HG02759 (cell line): ENCODE data around the gene ALPP.
"Not testable (repeated sequence)": the region's sequence is repeated elsewhere in the genome, so short reads cannot be mapped to it uniquely, and the experiment has no call there.

Source experiments
- ATAC-seq: cut with Tn5 transposase; IDR thresholded peaks from one replicate; pipeline ENCODE4 v1.9.1; 2021; ENCODE audit warnings: mild to moderate bottlenecking, moderate library complexity; ENCODE audit not compliant: unreplicated experiment

Gene ALPP

DNA sequence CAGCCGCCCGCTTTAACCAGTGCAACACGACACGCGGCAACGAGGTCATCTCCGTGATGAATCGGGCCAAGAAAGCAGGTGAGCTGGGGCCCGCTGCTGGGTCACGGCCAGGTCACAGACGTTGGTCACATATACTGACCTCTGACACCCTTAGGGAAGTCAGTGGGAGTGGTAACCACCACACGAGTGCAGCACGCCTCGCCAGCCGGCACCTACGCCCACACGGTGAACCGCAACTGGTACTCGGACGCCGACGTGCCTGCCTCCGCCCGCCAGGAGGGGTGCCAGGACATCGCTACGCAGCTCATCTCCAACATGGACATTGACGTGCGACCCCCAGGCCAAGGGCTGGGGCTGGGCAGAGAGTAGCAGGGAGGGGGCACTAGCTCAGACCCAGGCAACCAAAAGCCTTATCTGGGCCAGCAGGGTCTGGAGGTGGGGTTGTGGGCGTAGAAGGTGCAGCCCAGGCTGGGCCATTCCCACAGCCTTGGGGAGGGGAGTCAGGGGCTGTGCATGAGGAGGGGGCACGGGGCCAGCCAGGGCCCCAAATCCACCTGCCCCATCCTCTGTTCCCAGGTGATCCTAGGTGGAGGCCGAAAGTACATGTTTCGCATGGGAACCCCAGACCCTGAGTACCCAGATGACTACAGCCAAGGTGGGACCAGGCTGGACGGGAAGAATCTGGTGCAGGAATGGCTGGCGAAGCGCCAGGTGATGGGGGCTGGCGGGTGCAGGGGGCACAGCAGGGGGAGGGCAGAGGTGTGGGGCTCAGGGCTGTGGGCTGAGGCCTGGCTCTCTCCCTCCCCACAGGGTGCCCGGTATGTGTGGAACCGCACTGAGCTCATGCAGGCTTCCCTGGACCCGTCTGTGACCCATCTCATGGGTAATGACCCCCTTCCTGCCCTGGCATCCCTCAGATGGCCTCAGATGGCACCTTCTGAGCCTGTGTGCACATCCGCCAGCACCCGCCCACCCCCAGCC is 1.3 kb downstream of the ALPP start:
- not testable (repeated sequence) for ATAC-seq

GRCh38 chr2:232381204-232382031 is 2.9 kb downstream of the ALPP start:
- ATAC-seq, result not testable (repeated sequence)

DNA sequence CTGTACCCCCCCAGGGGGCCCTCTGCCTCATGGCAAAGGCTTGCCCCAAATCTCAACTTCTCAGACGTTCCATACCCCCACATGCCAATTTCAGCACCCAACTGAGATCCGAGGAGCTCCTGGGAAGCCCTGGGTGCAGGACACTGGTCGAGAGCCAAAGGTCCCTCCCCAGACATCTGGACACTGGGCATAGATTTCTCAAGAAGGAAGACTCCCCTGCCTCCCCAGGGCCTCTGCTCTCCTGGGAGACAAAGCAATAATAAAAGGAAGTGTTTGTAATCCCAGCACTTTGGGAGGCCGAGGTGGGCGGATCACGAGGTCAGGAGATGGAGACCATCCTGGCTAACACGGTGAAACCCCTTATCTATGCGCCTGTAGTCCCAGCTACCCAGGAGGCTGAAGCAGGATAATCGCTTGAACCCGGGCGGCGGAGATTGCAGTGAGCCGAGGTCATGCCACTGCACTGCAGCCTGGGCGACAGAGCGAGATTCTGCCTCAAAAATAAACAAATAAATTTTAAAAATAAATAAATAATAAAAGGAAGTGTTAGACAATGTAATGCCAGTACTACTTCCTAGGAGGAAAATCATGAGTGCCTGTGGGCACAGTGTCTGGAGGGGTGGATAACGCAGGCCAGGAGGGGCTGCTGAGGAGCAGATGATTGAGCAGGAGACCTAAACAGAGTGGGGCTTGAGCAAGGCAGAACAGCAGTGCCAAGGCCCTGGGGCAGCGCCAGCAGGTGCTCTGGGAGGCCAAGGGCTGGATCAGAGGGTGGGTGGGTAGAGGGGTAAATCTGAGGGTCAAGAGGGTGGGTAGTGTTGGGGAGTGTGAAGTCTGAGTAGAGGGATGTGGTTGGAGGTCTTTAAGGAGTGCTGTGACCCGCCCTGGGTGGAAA is 4.0 kb downstream of the ALPP start:
- no peak for ATAC-seq

GRCh38 chr2:232384466-232384865 is 5.9 kb downstream of the ALPP start:
- no peak for ATAC-seq

- ATAC-seq, result not testable (repeated sequence)
These were observed 6.5 kb downstream of the ALPP start for GRCh38 chr2:232385058-232385457.

GRCh38 chr2:232385660-232386489 is 7.3 kb downstream of the ALPP start:
- ATAC-seq, result no peak

GRCh38 chr2:232386490-232386739 is 7.9 kb downstream of the ALPP start:
- no peak for ATAC-seq

DNA sequence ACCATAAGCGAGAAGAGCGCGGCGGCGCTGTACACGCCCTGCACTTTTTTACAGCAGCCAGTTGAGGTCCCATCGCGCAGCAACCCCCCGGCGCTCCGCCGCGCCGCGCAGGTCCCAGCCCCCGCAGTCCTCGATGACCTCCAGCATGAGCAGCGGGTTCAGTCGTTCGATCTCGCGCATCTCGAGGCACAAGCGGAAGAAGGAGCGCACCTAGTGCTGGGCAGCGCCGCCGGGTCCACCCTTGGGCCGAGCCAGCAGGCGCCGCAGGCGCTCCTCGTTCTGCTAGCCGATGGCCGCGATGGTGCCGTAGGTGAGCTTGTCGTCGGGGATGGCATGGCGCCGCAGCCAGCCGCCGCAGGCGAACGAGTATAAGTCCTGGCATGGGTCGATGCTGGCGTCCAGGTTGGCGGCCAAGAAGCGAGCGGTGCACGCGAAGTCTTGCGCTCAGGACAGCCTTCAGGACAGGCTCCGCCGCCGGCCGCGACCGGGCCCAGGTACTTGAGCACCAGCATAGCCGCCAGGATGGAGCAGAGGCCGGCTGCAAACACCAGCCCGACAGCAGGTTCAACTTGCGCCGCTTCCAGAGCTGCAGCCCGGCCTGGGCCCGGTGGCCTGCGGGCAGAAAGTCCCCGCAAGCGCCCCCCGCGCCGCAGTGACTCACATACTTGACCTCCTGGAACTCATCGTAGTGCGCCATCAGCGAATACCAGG is 8.3 kb downstream of the ALPP start:
- no peak for ATAC-seq

DNA sequence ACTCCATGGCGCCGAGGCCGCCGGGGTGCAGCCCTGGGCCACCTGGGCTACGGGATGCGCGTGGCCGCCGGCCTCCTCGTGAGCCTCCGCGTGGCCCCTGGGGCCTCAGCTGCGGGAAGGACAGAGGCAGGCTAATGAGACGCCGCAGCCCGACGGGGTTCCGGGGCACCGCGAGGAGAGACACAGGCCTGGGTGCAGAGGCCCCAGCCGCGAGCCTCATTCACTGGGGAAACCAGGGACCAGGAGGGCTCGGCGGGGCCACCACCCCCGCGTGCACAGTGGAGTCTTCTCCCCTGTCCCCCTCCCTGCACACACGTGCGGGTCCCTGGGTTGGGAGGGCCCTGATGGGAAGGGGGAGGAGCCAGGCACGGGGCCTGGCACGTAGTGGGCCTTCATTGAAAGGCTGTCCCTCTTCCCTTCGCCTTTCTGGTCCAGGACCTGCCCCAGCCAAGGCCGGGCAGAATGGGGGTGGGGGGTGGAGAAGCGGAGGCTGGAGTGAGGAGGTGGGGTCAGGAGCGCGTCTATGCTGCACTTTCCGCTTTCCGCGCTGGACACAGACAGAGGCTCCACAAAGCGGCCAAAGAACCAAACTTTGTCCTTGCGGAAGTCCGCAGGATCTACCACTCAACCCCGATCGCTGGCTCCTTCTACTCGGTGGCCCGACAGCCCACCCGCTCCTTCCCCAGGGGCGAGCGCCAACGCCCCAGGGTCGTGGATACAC is 9.1 kb downstream of the ALPP start:
- no peak for ATAC-seq

DNA sequence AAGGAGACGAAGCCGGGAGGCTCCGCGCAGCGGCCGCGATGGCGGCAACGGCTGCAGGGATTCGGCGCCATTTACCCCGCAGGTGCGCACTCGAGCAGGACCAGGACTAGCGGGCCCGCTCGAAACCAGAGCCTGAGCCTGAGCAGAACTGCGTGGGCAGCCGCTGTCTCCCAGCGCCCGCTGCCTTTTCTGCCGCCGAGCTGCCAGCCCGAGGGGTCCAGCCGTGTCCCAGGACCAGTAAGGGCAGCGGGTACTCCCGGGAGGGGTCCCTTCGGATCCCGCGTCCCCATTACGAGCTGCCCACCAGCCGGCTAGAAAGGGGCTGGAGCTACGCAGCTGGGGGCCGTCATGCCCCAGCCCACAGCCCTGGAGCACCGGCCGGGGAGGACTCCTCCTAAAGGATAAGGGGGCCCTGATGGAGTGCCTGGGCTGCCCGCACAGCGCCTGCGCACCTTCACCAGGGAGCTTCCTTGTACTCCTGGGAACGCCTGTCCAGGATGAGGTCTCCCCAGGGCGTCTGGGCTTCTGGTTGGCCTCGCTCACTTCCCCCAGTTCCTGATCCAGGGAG is 9.9 kb downstream of the ALPP start:
- ATAC-seq, result no peak

DNA sequence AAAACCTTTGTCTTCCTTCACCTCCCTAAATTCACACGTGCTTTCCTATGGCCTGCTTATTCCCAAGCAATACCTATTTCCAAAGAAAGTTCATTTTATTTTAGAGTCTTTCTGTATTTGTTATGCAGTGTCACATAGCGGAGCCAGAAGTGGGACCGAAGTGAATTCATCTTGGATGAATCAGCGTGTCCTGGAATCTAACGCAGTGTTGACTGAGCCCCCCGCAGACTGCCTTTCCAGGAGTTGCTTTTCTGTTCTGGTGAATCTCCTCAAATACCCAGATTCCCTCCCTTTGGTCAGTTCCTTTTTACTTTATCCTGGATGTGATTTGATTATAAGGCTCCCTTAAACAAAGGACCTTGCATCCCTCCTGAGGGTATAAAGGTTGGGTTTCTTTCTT is 10.8 kb downstream of the ALPP start:
- no peak for ATAC-seq

GRCh38 chr2:232390661-232391060 is 12.1 kb downstream of the ALPP start:
- ATAC-seq, result no peak

GRCh38 chr2:232393556-232393955 is 15.0 kb downstream of the ALPP start:
- no peak for ATAC-seq

GRCh38 chr2:232394431-232394830 is 15.9 kb downstream of the ALPP start:
- ATAC-seq, result not testable (repeated sequence)

GRCh38 chr2:232395586-232395985 is 17.0 kb downstream of the ALPP start:
- ATAC-seq, result no peak

DNA sequence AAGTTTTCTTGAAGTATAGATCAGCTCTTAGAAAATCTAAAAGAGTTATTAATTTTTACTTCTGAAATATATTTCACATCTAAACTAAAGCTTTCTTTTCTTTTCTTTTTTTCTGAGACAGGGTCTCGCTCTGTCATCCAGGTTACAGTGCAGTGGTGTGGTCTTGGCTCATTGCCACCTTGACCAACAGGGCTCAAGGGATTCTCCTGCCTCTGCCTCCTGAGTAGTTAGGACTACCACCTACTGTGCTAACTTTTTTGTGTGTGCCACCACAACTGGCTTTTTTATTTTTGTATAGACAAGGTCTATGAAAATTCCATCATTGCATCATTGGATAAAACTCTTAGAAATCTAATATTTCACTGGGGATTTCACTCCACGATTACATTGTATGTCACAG is 18.1 kb downstream of the ALPP start:
- ATAC-seq, result no peak

DNA sequence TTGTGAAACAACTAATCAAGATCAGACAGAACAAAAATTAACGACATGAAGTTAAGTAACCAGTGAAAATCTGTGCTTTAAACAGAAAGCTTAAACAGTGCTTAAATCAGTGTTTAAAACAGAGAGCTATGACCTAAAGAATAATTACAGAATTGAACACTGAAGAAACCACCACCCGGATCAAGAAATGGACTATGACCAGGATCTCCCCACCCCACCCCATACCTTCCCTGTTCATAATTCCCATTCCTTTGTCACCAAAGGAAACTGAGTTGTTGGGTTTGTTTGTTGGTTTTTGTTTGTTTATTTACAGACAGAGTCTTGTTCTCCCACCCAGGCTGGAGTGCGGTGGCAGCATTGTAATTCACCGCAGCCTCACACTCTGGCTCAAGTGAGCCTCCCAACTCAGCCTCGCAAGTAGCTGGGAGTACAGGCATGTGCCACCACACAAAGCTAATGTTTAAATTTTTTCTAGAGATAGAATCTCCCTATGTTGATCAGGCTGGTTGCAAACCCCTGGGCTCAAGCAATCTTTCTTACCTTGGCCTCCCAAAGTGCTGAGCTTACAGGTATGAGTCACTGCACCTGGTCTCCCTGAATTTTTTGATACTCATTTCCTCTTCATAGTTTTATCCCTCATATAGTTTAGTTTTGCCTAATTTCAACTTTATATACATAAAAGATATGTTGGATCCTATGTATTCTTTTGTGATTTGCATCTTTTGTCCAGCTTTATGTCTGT is 19.9 kb downstream of the ALPP start:
- ATAC-seq, result no peak
